Activated CD4-positive, CD25-positive, alpha-beta regulatory T cell treated with anti-CD3 and anti-CD28 coated beads, Interleukin-2, amount 50 U/mL, for 16 hours (primary cell): ENCODE data around the gene ARHGAP11A.

Source experiments
- DNase-seq: peaks from one replicate; pipeline ENCODE4 v3.0.0-alpha.2; 2020; ENCODE audit warnings: low read depth, low spot score

The ARHGAP11A gene

DNA sequence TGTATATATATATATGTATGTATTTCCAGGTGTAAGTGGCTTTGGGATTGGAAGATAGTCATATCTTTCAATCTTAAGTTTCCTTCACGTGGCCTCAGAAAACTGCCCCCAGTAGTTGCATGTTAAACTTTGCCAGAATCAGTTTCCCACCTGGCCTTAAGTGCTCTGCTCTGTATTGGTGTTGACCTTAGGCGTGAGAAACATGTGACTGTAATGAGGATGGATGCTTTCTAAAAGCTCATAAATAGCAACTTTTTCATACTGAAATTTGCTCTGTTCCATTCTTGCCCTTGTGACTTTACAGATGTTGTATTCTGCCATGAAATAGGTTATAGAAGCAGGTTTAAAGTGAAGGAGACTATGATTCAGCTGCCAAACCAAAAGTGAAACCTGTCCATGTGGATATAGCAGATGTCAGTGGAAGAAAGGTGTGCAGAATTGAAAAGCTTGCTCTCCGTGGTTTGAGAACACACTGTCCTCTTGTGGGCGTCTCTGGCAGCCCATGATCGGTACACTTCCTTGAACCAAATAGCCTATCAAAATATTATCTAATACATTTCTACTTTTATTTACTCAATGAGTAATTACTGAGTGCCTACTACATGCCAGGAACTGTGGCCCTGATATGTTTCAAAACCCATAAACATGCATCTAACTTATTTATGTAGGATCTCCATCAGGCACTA, 42.0 kb downstream of the ARHGAP11A start:
- no peak for DNase-seq

DNA sequence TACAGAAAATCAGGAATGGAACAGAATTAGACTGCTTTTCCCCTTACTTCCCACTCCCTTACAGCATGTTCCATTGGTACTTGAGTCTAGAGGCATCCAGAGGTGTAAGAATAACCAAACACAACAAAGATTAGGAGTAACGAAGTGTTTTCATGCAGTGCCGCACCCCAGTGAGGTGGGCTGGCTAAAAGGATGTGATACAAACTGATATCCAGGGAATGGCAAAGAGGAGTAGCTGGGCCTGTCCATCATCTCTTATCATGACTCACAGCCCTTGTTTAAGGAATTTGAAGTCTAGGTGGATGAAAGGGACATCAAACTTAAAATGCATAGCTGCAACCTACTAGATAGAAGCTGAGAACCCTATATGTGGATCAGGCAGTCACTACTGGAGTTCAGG, 42.6 kb downstream of the ARHGAP11A start:
- no peak for DNase-seq

DNA sequence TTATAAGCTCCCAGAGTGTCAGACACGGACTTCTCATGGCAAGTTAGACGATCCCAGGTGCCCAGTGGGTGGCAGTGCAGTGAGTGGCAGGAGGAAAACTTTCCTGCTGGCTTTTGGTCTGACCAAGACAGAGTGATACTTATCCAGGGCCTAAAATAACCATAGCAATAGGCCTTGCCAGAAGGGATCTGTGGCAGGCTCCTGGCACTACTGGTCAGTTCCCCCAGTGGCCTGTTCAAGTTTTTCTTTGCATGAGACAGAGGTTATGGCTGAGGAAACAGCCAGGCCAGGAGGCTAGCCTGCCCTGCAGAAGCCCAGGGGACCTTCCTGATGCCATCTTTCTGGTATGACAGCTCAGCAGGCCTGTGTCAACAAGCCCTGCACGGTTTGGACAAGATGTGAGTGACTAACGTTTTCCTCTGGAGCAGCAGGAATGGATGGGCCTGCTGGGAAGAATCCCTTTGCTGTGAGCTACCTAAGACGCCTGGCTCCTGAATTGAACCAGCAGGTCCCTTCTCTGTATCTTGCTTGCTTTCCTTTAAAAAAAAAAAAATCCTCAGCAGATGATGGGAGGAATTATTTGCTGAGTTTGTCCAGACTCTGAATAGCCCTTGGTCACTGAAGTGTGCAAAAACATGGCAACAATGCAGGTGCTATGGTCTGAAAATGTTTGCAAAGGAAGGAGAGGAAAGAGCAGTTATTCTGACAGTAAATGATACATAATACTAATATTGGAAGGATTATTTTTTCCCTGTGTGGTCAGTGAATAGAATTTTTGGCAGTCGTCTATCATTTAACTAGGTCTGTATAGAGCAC, 44.2 kb downstream of the ARHGAP11A start:
- DNase-seq = no peak

DNA sequence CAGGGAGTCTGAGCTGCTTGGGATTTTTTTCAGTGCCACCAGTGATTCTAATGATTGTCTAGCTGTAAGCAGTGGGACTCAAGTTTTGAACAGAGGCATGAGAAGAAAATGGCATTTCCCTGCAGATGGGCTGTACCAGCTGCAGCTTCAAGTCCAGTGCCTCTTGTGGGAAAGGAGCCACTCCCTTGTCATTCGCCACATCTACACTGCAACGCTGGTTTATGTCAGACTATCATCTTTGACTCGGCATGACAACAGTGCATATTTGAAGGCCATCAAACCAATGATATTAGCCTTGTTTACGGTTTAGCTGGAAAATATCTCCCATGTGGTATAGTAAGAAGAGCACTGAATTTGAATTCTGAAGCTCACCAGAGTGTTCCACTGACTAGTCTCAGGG, 48.4 kb downstream of the ARHGAP11A start:
- DNase-seq = no peak

DNA sequence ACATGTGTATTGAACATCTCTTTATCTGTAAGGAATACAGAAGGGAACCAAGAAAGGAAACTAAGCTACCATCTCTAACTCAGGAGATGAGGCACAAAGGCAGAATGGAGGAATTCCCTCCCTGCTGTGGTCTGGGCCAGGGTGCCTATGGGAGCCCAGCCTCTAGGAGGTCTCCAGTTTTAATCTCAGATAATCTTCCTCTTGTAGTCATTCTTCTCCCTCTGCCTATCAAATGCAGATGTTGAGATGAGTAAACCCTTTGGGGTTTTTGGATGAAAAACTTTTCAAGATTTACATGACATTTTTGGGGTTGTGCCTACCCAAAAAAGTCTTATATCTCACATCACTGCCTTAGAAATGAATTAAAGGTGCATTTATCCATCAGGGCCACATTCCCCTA, 49.5 kb downstream of the ARHGAP11A start:
- no peak for DNase-seq

DNA sequence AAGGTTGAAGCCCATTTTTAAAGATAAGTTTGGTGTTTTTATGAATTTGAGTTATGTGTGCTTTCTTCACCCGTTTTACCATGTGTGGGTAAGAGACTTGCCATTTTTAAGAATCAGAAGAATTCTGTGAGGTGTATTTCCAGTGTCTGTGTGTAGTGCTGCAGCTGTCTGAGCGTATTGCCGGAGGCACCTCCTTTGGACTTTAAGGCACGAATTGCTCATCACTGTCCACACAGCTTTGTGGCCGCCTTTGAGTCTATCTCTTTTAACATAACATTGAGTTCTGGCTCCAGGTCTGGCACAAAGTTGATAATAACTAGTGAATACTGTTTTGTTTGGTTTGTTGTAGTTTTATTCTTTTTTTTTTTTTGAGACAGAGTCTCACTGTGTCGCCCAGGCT, 52.0 kb downstream of the ARHGAP11A start:
- no peak for DNase-seq

DNA sequence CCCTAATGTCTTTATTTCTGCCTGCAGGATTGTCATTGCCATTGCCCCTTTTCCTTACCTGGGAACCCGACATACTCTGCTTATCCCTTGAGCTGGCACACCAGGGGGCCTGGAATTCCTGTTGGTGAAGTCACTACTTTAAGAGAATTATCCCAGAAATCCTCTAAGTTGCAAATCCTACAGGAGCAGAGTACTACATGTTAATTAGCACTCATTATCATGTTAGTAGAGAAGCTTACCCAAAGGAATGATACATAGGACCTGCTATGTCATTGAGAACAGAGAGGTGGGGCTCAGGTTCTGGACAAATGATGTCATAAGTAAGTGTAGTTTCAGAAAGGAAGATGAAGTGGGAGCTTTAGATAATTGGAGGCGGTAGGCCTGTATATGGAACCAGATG, 53.6 kb downstream of the ARHGAP11A start:
- no peak for DNase-seq

DNA sequence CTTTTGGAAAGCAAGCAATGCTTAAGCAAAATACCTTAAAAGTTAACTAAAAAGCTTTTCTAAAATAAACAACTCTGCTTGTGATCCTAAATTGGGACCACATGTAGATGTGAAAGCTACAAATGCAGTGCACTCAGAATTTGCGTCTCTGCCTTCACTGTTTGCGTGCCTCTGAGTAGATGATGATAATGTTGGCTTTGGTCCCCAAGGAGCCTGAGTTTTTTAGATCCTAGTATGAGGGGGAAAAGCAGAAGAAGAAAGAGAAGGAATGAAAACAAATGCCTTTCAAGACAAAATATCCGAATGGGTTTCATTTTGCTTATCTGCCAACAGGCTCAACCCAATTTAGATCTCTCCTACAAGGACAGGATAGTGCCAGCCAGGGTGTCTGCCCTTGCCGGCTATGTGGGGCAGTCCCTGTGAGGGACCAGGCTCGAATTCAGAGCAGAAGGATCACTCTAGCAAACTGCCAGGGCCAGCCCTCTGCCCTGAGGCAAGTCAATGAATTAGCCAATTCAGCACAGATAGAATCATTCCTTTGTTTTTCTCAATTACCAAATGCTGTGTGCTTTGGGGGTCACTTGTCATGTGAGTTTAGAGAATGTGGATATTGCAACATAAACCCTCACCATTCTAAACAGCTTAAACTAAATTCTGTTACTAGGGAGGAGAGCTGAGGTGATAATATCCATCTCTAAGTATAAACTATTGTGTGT, 54.8 kb downstream of the ARHGAP11A start:
- DNase-seq = no peak

DNA sequence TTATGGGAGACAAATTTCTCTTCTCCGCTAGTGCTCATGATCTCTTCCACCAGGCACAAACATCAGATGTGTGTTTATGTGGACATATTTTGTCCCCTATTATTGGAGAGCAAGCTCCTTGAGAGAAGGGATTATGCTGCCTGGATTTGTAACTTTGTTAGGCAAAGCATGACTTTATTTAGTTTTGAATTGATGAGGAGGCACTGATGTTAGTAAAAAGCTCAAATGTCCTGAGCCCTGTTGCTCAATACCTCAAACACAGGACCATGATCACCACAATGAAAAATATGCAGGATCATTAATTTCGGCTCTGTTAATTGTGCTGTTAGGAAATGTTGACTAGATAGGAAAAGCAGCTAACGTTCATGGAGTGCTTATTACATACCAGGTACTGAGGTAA, 55.3 kb downstream of the ARHGAP11A start:
- no peak for DNase-seq

DNA sequence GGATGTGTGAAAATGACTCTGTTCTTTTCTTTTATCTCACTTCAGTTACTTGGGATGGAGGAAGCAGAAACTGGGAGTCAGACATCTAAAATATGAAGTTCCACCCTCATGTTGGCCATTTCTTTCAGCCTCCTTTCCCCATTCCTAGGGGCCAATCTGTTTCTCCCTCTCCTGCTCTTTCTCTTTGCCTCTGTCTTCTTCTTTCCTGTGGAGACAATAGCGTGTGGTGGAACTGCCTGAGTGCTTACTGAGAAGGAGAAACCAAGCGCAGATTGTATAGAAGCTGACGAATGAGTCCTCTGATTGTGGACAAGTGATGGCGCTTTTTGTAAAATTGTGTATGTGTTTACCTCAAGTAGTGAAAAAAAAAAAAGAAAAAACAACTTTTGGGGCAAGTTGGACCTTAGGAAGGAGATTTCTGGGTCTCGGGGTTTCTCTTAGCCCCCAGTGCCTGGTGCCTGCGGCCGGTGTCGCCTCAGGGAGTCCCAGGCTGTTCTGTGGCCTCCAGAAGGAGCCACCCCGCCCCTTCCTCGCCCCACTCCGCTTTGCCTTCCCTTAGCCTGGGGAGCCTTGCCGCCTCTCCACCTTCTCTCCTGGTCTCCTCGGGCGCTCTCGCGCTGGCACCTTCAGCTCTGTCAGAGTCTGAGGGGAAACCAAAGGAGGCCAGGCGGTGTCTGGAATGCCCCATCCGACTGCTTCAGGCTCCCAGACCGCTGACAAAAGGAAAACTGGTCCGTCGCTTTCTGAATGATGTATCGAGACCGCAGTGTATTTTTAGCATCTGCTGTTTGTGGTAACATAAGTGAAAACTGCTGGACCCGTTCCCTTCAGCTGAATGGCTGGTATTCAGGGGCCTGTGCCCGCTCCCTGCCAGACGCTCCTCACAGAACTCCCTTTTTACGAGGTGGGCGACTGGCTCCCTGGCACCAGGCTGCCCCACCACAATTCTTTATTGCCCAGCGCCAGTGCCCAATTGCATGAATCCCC, 56.3 kb downstream of the ARHGAP11A start:
- DNase-seq = no peak

DNA sequence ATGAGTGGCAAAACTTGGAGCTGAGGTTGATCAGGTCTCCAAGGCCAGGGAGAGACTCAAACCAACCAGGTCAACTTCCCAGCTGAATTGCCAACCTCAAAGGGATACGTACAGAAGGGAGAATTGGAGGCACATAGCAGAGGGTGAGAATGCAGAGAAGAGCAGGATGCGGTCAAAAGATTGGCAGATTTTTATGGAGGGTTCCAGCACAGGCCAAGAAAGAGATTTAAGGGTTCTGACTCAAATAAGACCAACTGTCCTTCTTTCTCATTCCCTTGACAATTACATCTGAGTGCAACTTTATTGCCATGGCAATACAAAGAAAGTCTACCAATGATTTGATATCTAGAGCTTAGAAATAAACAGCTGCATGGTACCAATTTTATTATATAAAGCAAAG, 59.4 kb downstream of the ARHGAP11A start:
- no peak for DNase-seq

DNA sequence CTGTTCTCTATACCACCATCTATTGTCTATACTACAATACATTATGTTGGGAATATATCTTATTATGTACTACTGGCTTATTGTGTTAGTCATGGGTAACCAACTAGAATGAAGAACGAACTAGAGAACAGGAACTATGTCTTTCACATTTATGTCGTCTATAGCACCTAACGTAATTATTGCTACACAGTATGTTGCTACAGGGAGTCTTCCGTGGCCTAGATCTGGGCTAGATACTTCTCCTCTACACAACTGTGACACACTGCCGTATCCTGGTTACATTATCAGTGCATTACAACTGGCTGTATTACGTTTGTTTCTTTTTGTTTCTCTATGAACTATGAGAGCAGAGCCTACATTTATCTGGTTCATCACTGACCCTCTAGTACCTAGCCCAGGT, 60.2 kb downstream of the ARHGAP11A start:
- DNase-seq = no peak

DNA sequence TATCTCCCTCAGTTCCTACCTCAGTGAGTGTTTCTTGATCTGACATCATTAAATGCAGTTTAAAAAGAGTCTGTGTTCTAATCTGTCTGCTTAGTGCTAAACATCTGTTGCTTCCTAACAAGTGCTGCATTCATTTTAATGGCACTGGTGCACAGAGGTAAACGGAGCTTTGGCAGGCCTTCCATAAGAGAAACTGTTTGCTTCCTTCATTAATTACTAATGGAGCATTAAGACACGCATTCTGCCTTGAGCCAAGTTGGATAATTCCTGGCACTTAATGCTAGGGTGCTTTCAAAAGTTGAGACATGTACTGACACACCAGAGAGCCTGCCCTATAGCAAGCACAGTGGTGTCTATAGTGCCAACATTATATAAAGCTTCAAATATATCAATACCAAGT, 60.9 kb downstream of the ARHGAP11A start:
- DNase-seq = no peak

DNA sequence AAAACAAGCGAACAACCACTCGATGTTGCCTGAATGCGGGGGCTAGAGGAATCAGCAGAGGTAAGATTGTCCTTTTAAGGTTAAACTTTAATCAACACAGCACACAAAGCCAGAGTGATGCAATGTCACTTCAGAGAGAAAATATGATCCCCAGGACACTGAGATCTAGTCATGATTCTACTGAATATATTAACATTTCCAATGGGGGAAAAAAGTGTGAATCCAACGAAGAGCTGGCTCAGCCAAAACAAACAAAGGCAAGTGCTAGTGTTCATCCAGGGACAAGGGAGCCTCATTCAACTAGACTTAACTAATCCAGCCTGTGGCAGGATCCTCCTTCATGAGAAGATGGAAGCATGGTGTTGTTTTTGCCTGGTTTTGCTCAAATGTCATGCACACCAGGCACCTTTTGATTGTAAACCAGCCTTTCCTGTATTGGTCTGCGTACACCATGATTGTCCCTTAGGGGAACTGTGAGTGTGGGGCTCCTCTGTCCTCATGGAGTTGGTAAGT, 62.0 kb downstream of the ARHGAP11A start:
- DNase-seq = no peak

DNA sequence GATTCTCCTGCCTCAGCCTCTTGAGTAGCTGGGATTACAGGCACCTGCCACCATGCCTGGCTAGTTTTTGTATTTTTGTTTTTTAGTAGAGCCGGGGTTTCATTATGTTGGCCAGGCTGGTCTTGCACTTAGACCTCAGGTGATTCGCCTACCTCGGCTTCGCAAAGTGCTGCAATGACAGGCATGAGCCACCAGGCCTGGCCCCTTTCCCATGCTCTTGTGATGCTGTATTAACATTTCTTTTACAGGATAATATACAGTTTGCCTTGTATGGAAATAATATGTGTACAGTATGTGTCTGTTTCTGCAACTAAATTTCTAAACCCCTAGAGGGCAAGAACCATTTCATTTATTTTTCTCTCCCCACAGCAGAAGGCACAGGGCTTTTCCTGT, 64.0 kb downstream of the ARHGAP11A start:
- DNase-seq = no peak

DNA sequence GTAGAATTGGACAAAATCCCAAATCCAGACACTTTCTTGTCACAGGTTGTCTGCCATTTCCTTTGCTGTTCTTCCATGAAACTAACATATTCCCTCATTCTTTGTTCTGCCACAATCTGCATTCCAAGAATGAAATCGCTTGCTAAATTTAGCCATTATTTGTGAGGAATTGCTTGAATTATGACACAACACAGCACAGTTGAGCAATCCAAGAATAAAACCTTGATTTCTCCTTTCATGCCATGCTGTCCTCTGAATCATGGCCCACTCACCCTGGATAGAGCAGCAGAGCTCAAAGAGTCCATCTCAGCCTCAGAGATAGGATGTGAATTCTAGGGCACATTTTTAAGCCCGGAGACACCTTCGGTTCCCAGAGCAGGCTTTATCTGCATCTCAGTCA, 67.3 kb downstream of the ARHGAP11A start:
- DNase-seq = no peak

DNA sequence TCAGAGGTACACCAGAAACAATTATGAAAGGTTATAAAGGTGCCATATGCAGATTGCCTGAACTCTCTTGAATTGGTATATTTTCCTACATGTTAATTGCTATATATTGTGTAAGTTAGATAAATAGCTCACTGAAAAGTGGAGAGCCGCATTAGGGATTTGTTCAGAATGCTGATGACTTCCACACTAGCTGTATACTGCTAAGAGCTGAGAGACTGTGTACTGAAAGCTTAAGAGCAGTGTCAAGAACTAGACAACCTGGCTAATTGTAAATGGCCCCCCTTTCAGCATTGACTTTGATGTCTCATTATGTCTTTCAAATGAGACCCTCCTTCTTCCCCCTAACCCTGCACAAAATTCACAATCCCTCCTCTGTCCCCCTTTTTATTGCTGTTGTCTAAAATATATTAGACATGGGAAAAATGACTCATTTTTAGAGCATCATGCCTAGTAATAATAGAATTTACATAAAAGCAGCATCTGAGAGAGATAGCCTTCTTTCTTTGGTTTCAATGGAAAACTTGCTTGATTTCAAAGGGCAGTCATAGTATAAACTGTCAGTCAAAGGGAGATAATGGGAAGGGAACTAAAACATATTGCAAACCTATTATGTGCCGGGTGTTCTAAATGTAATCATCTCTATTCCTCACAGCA, 67.8 kb downstream of the ARHGAP11A start:
- no peak for DNase-seq

DNA sequence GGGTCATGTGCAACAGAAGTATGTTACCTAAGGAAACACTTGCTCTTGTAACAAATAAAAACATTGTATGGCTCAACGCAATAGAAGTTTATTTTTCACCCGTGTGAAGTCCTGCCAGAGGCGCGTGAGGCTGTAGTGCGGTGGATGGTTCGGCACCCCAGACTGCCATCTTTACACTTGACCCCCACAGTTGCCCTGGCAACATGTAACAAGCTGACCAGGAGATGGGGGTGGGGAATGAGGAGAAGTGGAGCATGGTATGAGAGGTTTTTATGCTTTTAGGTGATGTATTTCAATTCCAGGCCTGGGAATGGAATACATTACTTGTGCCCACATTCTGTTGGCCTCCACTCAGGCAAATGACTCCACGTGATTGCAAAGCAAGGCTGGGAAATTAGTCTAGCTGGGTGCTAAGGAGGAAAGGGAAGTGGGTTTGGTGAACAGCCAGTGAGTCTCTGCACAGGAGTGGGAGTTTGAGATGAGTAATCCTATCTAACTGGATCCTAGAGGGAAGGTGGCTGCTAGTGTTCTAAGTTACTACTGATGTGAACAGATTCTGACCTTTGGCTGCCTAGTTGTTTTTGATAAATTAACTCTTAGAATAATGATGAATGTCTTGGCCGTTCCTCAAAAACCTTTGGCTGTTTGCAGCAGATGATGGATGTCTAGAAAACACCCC, 68.7 kb downstream of the ARHGAP11A start:
- DNase-seq = no peak

DNA sequence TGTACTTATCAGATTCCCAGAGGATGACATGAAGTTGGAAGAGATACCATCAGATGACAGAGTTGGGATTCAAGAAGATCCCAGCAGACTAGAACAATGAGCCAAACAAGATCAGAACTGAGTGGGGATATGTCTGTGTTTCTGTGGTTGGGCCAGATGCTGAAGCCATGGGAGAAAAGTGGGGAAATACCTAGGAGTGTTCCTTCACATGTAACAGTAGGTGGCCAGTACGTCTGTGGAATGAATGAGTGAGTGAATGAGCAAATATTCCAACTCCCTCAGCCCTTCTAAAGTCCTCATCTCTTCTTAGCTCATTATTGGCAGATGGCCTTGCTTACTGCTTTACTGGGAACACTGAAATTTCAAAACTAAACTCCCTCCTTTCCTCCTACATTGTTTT, 70.3 kb downstream of the ARHGAP11A start:
- DNase-seq = no peak

DNA sequence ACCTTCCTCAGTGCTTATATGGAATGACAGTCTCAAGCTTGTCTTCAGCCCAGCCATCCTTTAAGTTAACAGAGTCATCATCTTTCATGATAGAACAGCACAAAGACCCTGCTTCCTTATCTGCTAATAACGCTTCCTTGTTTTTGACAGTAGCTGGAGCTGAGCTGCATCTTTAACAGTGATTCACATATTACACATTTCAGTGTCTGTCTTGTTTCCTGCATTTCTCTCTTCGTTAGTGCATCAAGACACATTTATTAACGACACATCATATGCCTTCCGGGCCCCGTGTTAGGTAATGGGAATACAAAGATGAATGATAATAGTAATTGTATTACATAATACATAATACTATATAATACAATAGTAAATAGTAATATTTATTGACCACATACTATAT, 72.3 kb downstream of the ARHGAP11A start:
- no peak for DNase-seq
